Measurements from ENCODE around the gene CTRB2.
"Not testable (repeated sequence)": the region's sequence is repeated elsewhere in the genome, so short reads cannot be mapped to it uniquely, and the experiment has no call there.

Gene CTRB2

DNA sequence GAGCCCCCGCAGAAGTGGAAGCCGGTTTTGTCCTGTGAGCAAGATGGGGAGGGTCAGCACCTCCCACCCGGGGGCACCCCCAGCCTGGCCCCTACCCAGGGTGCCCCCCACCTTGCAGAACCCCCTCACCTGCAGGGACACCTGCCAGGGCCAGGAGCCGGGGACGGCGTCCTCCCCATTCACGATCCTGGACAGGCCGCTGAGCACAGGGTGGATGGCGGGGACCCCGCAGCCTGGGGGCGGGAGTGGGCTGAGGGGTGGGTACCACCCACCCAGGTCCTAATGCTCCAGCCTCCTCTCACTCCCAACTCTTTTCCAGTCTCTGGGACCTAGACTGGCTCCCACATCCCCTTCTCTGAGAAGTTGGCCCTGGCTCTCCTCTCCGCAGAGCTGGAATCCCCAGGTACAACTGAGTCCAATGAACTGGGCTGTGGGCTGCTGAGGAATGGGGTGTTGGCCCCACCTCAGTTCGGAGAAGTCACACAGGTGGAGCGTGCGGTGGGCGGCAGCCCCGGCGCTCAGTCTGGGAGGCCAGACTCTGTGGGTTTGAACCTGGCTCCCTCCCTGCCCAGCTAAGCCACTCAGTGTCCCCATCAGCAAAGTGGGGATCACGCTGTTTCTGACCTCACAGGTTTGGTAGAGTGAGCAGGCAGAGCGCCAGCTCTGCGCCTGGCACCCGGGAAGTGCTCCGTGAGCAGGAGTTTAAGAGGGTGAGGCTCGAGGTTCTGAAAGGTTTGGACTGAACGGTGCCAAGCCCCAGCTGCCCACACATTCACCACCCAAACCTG lies 806 bp downstream of the CTRB2 start:
- DNase-seq (ENCODE audit: low read depth in 2 of 2), result not testable (repeated sequence)

DNA sequence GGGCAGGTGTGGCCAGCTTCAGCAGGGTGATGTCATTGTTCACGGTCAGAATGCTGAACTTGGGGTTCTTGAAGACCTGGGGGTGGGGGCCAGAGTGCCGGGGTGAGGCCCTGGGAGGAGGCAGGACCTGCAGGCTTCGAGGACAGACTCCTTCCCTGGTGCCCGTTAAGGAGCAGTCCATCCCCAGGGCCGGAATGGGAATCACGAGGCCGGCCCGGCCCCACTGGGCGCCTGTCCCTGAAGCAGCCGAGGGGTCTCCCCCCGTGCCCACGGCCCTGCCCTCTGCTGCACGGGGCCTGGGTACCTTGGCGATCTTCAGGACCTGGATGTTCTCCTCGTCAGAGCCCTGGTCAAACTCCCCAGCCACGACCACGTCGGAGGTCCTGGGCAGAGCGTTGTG lies 1.5 kb downstream of the CTRB2 start:
- not testable (repeated sequence) for DNase-seq (ENCODE audit: low read depth in 2 of 2)

DNA sequence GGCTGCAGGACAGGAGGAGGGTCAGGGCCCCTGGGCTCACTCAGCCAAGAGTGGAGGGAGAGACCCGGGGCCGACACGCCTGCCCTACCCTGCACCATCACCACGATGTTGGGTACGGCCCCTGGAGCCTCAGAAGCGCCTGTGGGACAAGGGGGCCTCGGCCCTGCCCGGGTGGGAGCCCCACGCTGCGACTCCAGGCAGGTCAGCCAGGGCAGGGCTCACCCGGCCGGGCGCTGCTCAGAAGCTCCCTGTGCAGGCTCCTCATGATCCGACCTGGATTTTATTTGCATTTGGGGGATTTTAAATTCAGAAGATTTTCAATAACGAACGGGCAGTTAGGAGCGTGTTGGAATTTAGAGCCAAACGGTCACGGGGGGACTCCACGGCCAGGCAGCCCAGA lies 2.1 kb downstream of the CTRB2 start:
- not testable (repeated sequence) for DNase-seq (ENCODE audit: low read depth in 2 of 2)

DNA sequence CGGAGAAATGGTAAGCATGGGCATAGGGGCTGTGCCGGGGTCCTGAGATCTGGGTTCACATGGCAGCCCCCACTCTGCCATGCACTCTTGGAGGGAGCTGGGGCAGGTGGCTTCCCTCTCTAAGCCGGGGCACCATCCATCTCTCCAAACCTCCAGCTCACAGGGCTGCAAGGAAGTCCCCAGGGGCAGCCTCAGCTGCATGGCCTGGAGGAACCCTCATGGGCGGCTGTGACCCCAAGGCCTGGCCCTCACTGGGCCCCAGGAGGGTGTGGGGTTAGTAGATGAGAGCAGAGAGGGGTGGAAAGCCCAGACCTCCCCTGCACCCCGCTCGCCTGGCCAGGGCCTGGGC lies 2.6 kb downstream of the CTRB2 start:
- no peak for DNase-seq (ENCODE audit: low read depth in 2 of 2)

DNA sequence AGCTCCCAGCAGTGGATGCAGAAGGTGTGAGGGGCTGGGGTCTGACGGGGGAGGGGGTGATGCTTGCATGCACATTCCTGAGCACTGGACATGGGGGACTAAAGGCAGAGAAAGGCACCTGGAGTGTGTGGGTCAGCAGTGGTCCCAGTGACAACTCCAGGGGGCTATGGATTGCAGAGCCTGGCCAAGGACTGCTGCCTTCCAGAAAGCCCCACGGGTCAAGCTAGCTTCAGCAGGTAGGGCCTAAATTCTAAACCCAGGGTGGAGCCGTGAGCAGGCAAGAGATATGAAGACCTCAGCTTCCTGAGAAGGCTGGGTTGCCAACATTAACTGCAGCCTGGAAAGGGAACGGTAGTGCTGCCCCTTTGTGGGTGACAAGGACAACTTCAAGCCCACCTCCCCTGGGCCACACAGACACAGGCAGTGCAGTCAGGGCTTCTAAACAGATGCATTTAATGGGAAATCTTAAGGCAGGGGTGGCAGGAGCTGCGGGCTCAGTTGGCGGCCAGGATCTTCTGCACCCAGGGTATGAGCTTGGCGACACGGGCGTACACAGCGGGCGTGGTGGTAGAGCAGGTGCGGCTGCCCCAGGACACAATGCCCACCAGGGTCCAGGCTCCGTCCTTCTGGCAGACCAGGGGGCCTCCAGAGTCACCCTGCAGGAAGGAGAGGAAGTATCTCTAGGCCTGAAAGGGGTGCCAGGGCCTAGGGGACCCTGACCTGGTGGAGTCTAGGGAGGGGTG lies 3.1 kb downstream of the CTRB2 start:
- DNase-seq (ENCODE audit: low read depth in 2 of 2), result no peak

- no peak for DNase-seq (ENCODE audit: low read depth in 2 of 2)
Observed at GRCh38 chr16:75203096-75203495, 3.9 kb downstream of the CTRB2 start.

- DNase-seq (ENCODE audit: low read depth in 2 of 2), result no peak
Observed at GRCh38 chr16:75202069-75202590, 4.8 kb downstream of the CTRB2 start.

DNA sequence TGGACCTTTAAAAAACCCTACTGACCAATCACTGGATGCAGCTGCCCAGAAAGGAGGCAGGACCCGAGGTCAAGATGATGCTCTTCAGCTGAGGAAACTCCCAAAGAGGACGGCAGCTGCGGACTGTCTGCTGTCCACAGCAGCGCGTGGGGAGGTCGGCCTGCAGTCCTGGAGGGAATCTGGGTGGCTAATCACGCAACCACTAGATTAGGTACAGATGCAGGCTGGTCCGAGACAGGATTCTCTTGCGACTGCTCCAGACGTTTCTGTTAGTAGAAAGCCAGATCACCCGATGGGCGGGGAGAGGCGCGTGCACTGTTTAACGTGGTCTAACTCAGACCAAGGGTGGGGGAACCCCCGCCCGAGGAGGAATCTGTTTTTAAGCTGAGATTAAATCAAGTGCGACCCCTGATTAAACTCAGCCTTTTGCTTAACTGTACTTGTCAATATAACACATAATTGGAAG lies 8.8 kb downstream of the CTRB2 start:
- no peak for DNase-seq (ENCODE audit: low read depth in 2 of 2)

DNA sequence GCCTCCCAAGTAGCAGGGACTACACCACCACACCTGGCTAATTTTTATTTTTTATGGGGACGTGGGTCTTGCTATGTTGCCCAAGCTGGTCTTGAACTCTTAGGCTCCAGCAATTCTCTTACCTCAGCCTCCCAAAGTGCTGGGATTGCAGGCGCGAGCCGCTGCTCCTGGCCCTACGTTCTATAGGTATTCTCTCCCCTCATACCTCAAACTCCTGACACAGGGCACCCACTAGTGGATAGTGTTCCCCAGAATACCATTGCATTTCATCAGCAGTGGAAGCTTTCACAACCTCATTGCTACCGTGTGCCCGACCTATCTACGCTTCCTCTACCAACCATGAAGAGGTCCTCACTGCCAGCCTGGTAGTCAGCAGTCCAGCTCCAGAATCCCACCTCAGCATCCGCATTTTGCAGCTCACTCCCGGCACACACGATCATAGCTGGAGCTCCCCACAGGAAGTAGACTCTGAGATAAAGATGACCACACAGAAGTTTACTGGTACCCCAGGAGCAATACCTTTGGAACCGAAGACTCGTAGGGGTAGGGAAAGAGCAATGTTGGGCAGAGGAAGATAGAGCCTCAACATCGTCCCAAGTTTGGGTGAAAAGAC lies 9.3 kb downstream of the CTRB2 start:
- no peak for DNase-seq (ENCODE audit: low read depth in 2 of 2)

DNA sequence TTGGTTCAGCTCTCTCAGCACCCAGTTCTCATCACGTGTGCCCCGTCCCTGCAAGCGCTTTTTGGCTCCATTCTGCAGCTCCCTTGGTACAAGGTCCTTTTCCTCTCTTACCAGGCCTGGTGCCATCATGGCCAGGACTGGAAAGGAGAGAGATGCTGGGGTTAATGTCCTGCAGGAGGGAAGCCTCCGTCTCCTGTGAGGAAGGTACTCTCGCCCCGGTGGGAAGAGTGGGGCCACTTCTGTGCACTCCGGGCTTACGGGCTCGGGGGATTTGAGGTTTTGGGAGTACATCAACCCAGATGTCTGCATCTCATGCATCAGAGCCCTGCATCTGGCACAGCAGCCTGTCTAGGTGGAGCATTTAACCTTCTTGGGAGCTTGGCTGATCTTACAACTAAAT lies 10.1 kb downstream of the CTRB2 start:
- no peak for DNase-seq (ENCODE audit: low read depth in 2 of 2)

- no peak for DNase-seq (ENCODE audit: low read depth in 2 of 2)
Observed at GRCh38 chr16:75195811-75196790, 10.9 kb downstream of the CTRB2 start.

DNA sequence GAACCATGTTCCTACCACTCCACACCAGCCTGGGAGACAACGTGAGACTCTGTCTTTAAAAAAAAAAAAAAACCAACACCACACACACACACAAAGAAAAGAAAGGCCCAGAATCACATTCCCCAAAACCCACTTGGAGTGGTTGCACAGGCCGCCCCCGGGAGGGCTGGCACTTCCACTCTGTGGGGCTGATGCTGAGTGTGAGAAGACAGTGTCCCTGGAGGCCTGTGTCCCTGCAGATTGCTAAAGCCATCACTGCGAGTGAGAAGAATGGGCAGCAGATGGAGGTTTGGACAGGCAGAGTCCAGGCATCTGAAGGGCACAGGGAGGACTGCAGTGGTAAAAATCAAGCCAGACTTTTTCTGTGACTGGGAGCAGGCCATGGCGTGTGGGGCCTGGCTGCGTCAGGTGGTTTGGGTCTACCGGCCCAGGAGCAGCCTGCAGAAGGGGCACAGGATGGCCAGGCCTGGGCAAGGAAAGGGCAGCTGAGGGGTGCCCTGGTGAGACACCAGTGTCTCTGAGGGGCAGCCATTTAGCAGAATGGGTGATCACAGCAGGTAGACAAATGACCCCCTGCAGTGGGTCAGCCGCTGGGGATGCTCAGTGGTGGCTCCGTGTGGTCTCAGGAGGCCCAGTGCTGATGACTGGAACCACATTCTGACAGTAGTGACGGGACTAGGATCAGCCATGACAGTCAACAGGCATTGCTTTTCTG lies 13.1 kb downstream of the CTRB2 start:
- DNase-seq (ENCODE audit: low read depth in 2 of 2), result no peak

DNA sequence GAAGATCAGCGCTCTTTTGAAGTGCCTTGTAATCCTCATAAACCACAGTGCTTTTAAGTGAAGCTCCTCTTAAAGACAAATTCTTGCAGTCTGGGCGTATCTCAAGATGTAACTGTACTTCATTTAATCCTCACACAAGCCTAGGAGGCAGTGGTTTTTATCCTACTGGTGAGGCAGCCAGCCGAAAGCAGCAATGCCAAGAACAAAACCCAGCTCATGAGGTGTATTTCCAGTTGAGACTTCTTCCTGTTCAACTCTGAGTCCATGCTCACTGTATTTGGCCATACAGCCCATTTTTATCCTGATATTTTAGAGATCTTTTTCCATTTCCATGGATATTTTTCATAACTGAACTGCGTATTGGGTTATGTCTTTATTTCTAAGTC lies 13.7 kb downstream of the CTRB2 start:
- DNase-seq (ENCODE audit: low read depth in 2 of 2), result no peak

DNA sequence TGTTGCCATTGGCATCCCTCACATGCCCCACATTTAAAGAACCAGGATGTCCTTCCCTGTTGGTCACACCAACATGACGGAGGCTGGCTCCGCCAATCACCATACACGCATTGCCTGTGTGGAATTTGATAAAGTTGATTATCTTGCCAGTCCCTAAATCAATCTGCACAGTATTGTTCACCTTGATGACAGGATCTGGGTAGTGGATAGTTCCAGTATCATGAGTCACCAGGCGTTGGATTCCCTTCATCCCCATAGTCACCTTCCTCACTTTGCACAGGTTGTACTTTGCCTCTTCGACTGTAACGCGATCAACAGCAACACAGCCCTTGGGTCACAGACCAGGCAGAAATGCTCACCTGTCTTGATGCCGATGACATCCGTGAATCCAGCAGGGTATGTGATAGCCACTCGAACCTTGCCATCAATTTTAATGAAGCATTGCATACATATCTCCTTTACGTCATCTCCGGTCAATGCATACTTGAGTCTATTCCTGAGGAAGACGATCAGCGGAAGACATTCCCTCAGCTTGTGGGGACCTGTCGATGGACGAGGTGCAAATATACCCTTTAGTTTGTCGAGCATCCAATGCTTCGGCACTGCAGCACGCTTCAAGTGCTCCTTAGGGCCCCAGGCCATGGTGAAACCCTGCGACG lies 14.2 kb downstream of the CTRB2 start:
- DNase-seq (ENCODE audit: low read depth in 2 of 2), result no peak

DNA sequence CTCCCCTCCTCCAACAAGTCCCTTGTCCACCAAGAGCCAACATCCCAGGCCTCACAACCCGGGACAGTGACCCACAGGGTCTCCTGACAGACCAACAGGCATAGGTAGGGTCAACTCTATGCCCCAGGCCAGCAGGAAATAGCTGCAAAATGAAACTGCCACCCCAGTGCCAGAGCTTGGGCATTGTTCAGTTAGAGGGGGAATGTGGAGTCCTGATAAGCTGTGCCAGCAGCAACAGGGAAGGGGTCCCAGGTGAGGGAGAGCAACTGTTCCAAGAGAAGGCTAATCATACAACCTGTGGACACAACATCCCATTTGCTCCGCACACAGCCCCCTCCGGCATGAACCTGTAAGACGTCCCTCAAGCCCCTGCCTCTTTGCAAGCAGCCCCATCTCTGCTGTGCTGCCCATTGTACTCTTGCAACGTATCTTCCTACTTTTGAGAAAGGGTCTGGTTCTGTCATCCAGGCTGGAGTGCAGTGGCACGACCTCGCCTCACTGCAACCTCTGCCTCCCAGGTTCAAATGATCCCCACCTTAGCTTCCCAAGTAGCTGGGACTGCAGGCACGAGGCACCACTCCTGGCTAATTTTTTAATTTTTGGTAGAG lies 17.2 kb downstream of the CTRB2 start:
- no peak for DNase-seq (ENCODE audit: low read depth in 2 of 2)

GRCh38 chr16:75188832-75189477 lies 18.0 kb downstream of the CTRB2 start:
- no peak for DNase-seq (ENCODE audit: low read depth in 2 of 2)

DNA sequence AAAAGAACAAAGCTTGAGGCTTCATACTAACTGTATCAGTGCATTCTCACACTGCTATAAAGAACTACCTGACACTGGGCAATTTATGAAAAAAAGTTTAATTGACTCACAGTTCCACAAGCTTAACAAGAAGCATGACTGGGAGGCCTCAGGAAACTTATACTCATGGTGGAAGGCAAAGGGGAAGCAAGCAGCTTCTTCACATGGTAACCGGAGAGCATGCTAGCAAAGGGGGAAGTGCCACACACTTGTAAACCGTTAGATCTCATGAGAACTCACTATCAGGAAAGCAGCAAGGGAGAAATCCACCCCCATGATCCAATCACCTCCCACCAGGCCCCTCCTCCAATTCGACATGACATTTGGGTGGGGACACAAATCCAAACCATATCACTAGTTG lies 25.3 kb downstream of the CTRB2 start:
- DNase-seq (ENCODE audit: low read depth in 2 of 2), result no peak

- DNase-seq (ENCODE audit: low read depth in 2 of 2), result no peak
Observed at GRCh38 chr16:75179208-75179607, 27.8 kb downstream of the CTRB2 start.

DNA sequence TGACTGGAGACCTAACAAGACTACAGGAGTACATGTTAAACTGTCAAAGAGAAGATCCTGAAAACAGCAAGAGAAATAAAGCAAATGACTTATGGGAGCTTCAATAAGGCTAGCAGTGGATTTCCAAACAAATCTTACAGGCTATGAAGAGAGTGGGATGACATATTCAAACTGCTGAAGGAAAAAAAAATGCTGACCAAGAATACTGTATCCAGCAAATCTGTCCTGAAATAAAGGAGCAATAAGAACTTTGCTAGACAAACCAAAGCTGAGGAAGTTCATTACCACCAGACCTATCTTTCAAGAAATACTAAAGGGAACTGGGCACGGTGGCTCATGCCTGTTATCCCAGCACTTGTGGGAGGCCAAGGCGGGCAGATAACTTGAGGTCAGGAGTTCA lies 30.0 kb downstream of the CTRB2 start:
- DNase-seq (ENCODE audit: low read depth in 2 of 2), result no peak
